ENCODE data around the gene CASKIN2.
"Not testable (repeated sequence)": the region's sequence is repeated elsewhere in the genome, so short reads cannot be mapped to it uniquely, and the experiment has no call there.

Gene CASKIN2

GRCh38 chr17:75456039-75456416 is 59.3 kb downstream of the CASKIN2 start:
- Mint-ChIP-seq H3K27ac (peak overlapping the region; percentile 91), H3K4me1 (ENCODE audit: low read depth) (peaks cover 35% of the 10 kb centered on the region), H3K9me3 (no peaks in the 10 kb centered on the region), H3K36me3 (ENCODE audit: low read depth) (peaks cover 2% of the 10 kb centered on the region), H3K4me3 (peak overlapping the region; percentile 94), H3K27me3 (ENCODE audit: low read depth) (no peaks in the 10 kb centered on the region)
- no peak for DNase-seq (ENCODE audit: low spot score)

- not testable (repeated sequence) for H3K27me3 Mint-ChIP-seq (ENCODE audit: low read depth); H3K27ac Mint-ChIP-seq; H3K4me3 Mint-ChIP-seq; H3K9me3 Mint-ChIP-seq; DNase-seq (ENCODE audit: low spot score); H3K36me3 Mint-ChIP-seq (ENCODE audit: low read depth)
- H3K4me1 Mint-ChIP-seq (ENCODE audit: low read depth): peaks cover 30% of the 10 kb centered on the region
Observed at GRCh38 chr17:75454672-75455071, 60.7 kb downstream of the CASKIN2 start.

- Mint-ChIP-seq H3K36me3 (ENCODE audit: low read depth) (no peaks in the 10 kb centered on the region), H3K27me3 (ENCODE audit: low read depth) (no peaks in the 10 kb centered on the region), H3K4me3 (no peak overlapping the region), H3K9me3 (no peaks in the 10 kb centered on the region), H3K27ac (no peak overlapping the region), H3K4me1 (ENCODE audit: low read depth) (peaks cover 29% of the 10 kb centered on the region)
- no peak for DNase-seq (ENCODE audit: low spot score)
Observed at GRCh38 chr17:75454193-75454592, 61.1 kb downstream of the CASKIN2 start.

GRCh38 chr17:75450270-75450669 is 65.1 kb downstream of the CASKIN2 start:
- Mint-ChIP-seq H3K4me3 (no peak overlapping the region), H3K9me3 (no peaks in the 10 kb centered on the region), H3K27ac (no peak overlapping the region), H3K36me3 (ENCODE audit: low read depth) (no peaks in the 10 kb centered on the region), H3K27me3 (ENCODE audit: low read depth) (no peaks in the 10 kb centered on the region), H3K4me1 (ENCODE audit: low read depth) (peaks cover 12% of the 10 kb centered on the region)
- no peak for DNase-seq (ENCODE audit: low spot score)
